Non-pigmented ciliary epithelial cell (primary cell): ENCODE results near the gene TMEM87B.
A peak's percentile ranks its signal among the peaks of the same experiment; 100 is the strongest.

Source experiments
- DNase-seq: peaks from one replicate; pipeline ENCODE4 v3.0.0-alpha.2; 2010; ENCODE audit warnings: low read depth

Gene TMEM87B

DNA sequence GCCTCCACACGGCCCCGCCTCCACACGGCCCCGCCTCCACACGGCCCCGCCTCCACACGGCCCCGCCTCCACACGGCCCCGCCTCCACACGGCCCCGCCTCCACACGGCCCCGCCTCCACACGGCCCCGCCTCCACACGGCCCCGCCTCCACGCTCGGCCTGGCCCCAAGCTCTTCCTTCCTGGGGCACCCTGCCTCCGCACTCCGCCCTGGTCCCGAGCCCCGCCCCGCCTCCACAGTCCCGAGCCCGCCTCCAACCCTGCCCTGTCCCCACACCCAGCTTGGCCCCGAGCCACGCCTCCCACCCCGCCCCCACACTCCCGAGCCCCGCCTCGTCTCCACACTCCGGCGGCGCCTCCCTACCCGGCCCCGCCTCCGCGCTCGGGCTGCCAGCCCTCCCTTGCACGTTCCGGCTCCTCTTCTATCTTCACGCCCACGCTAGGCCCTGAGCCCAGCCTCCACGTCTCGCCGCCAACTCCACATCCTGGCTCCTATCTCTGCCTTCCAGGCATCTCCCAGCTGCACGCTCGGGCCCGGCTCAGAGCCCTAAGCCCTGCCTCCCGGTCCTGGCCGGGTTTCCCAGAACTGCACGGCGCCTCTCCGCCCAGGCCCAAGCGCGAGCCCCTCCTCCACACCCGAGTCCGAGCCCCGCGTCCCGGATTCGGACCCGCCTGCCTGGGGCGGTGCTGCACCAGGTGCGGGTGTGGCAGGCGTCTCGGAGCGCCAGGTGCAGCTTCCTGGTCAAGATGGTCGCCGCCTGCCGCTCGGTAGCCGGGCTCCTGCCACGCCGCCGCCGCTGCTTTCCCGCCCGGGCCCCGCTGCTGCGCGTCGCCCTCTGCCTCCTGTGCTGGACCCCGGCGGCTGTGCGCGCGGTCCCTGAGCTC is at the start of gene TMEM87B:
TSS of gene TMEM87B (plus strand) at position 423 of the 883 bp plus-strand sequence. CDS start at position 746, 323 bp downstream.
- peak; percentile 92 for DNase-seq

- no peak for DNase-seq
These were observed 49.5 kb upstream of the TMEM87B start for GRCh38 chr2:112005406-112006075.

- DNase-seq = peak; percentile 34
These were observed 49.0 kb upstream of the TMEM87B start for GRCh38 chr2:112006076-112006410.

DNA sequence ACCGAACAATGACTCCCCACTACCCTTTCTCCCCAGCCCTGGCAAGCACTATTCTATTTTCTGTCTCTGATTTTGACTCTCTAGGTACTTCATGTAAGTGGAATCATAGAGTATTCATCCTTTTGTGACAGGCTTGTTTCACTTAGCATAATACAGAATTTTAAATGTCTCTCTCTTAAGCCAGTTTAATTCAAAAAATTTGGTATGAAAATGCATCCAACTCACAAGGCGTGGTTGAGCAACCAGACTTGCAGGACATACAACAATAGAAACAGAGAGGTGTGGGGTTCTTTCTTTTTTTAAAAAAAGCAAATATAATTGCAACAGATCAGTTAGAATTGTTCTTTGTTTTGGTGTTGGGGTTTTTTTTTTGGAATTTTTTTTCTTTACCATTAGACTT is 47.6 kb upstream of the TMEM87B start:
- DNase-seq = no peak

GRCh38 chr2:112008910-112009485 is 46.1 kb upstream of the TMEM87B start:
- DNase-seq = no peak

GRCh38 chr2:112010751-112011150 is 44.3 kb upstream of the TMEM87B start:
- DNase-seq = no peak

- no peak for DNase-seq
These were observed 42.5 kb upstream of the TMEM87B start for GRCh38 chr2:112012556-112012955.

GRCh38 chr2:112018846-112019245 is 36.2 kb upstream of the TMEM87B start:
- DNase-seq = no peak

DNA sequence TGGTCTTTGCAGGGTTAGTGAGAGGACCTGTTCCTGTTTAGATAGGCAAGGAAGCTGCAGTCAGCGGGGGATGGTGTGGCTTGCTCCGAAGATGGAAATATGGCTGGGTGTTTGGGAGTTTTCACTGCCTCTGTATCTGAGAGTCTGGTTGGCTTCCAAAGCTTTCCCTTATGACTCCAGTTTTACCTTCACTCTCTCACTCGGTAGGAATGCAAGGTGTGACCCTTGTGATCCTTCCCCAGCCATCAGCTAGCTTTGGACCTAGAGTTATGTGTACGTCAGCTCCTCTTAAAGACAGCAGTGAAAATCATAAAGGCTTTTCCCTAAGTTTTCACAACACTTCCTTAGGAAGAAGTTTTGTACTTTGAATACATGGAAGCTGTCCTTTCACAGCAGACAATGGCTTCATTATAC is 35.5 kb upstream of the TMEM87B start:
- no peak for DNase-seq

DNA sequence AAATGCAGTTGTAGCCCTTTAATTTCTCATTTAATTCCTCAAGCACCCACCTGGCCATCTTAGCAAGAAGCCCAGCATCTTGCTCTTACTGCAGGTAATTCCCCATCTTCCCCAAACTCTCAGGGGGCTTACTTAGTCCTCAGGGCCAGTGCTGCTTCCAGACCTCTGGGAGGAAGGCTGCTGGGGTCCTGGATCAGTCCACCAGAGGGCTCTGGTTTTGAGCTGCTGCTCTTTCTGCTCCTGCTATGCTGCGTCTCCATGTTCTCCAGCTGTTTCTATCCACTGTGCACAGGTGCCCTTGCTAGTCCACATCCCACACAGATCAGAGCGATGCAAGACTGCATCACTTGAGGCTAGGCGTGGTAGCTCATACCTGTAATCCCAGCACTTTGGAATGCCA is 34.5 kb upstream of the TMEM87B start:
- no peak for DNase-seq

GRCh38 chr2:112021290-112021689 is 33.8 kb upstream of the TMEM87B start:
- DNase-seq = no peak

- DNase-seq = no peak
These were observed 33.3 kb upstream of the TMEM87B start for GRCh38 chr2:112021781-112022231.

GRCh38 chr2:112023707-112024106 is 31.4 kb upstream of the TMEM87B start:
- no peak for DNase-seq

GRCh38 chr2:112024231-112024630 is 30.8 kb upstream of the TMEM87B start:
- no peak for DNase-seq

- no peak for DNase-seq
These were observed 30.1 kb upstream of the TMEM87B start for GRCh38 chr2:112024896-112025491.

DNA sequence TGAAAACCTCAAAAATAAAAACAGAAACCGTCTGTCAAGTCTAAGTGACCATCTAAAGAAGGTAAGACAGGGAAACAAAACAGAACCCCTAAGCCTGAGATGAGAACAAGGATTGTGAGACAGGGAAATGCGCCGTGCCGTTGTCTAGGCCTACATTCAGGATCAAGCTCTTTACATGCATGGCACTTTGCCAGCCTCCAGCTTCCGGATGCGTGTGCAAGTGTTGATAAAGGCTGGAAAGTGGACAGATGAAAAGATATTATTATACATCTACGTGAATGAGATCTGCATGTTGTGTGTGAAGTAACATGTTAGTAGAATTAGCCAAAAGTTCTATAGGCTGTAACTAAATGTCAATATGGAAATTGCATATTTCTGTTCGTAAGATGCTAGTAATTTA is 28.6 kb upstream of the TMEM87B start:
- DNase-seq = no peak

DNA sequence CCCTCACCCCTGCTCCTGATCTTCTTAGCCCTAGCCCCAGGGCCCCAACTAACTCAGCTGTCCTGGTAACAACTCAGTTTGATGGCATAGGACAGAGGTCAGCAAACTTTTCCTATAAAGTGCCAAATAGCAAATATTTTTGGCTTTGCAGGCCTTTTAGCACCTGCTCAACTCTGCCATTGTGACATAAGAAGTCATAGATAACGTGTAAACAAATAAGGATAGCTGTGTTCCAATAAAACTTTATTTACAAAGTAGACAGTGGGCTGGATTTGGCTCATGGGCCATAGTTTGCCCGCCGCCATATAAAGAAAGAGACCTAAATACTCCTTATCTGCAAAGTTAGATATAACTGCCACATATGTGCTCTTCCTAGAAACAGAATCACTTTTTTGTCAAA is 27.3 kb upstream of the TMEM87B start:
- no peak for DNase-seq

DNA sequence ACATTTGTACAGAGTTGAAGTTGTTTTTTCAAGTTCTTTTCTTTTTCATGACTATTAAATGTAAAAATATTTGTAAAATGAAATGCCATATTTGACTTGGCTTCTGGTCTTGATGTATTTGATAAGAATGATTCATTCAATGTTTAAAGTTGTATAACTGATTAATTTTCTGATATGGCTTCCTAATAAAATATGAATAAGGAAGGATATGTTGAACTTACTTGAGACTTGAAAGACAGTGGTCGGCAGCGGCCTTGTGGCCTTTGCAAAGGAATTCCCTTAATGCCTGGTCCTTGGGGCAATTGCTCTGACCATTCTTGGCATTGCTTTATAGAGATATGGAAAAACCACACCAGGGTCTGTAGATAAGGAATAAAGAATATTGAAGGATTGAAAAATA is 25.9 kb upstream of the TMEM87B start:
- DNase-seq = no peak

DNA sequence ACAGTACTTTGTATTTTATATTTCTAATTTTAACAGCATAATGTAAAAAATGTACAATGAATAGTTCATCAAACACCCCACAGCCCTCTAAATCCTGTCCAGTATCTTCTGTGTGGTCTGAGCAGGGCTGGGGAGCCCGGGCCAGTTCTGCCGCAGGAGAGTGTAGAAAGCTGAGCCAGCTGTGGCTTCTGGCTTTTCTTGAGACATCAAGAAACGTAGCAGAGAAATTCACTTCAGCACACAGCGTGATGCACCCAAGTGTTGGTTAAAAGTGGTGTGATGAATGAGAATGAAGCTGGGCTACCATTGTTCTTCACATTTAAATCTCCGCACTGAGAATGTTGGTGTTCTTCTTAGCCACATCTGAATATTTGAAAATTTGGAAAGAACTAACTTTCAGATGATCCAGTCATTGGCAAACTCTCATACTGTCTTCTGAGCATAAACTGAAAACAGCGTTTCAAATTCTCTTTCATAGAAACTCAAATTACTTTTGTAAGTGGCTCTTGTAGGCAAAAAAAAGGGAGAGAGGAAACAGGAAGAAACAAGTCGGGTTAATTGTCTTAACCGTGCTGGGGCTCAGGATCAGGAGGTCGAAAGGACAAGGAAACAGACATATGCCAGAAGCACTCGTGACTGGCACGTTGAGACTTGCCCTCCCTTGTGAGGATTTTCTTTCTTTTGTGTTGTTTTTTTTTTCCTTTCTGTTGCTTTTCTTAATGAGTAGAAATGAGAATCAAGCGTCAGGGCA is 23.4 kb upstream of the TMEM87B start:
- no peak for DNase-seq

- no peak for DNase-seq
These were observed 22.9 kb upstream of the TMEM87B start for GRCh38 chr2:112032224-112032586.

GRCh38 chr2:112032689-112033465 is 22.2 kb upstream of the TMEM87B start:
- DNase-seq = no peak
